Mammary epithelial cell (primary cell): ENCODE results near the gene SPATA31D3.

Source experiments
- EZH2 ChIP-seq: IDR thresholded peaks from 2 replicates; pipeline ENCODE4 v1.6.1; 2012; ENCODE audit warnings: low read length, inconsistent platforms, borderline replicate concordance
- TF ChIP-seq, protein P1 (sequence below), 2 donors: IDR thresholded peaks in 1 of 2; conservative IDR thresholded peaks in 1 of 2; 2 replicates each; pipeline ENCODE4 v1.5.1; 2011 to 2012; ENCODE audit warnings: inconsistent platforms in 2 of 2, low read length in 2 of 2, mild to moderate bottlenecking in 2 of 2, control low read depth in 1 of 2, low read depth in 1 of 2; ENCODE audit not compliant: insufficient read depth in 1 of 2; ENCODE audit errors: extremely low read depth in 1 of 2

DNA sequence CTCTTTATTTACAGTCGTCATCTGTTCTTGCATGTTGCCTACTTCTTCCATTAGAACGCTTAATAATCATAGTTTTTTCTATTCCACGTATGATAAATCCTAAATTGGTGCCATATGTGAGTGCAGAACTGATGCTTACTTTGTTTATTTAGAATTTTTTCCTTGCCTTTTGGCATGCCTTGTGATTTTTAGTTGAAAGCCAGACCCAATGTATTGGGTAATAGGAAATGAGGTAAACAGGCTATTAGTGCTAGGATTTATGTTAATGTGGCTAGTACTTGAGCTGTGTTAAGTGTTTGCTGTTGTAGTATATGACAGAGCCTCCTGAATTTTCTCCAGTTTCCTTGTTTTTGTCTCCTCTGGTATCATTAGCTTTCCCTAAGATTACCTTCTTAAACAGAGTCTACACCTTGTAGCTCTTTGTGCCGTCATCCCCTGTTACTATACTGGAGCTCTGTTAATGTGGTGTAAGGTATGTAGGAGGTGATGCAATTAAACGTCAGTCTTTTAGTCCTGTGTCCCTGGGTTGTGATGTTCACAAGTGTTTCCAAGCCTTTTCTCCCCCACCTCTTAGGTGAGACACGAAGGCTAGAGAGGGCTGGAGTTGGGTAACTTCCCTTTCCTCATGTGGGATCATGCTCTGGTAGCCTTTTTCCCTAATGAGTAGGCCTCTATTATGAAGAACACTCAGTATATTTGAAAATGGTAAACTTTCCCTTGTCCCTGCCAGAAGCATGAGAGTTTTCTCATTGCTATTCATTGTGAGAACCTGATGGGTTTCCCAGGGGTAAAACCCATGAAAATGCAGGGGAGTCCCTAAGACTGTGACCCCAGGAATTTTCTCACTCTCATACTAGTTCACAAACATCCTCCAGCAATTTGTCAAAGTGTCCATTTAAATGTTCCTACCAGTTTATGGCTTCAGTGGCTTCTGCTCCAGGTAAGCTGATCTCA lies 21.2 kb downstream of the SPATA31D3 start:
- TF ChIP-seq, protein P1, sequence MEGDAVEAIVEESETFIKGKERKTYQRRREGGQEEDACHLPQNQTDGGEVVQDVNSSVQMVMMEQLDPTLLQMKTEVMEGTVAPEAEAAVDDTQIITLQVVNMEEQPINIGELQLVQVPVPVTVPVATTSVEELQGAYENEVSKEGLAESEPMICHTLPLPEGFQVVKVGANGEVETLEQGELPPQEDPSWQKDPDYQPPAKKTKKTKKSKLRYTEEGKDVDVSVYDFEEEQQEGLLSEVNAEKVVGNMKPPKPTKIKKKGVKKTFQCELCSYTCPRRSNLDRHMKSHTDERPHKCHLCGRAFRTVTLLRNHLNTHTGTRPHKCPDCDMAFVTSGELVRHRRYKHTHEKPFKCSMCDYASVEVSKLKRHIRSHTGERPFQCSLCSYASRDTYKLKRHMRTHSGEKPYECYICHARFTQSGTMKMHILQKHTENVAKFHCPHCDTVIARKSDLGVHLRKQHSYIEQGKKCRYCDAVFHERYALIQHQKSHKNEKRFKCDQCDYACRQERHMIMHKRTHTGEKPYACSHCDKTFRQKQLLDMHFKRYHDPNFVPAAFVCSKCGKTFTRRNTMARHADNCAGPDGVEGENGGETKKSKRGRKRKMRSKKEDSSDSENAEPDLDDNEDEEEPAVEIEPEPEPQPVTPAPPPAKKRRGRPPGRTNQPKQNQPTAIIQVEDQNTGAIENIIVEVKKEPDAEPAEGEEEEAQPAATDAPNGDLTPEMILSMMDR (conservative IDR thresholded peaks at IDR 0.05 in 1 of 2, IDR thresholded peaks at IDR 0.05 in 1 of 2; ENCODE audit: extremely low read depth in 1 of 2, insufficient read depth in 1 of 2, low read depth in 1 of 2, low read length in 2 of 2) = no peak
- TF ChIP-seq EZH2 = no peak
